B cell (primary cell): ENCODE measurements around the gene TSSK1B. TPM values are rescaled to one million over a fixed set of nuclear protein-coding genes. Genes with fewer than 3 reads are reported as not detected.

ENCODE experiments used
- ATAC-seq: fragments of 200-7000 bp; cut with Tn5 transposase; one replicate; pipeline ENCODE4 v1.10.0; 2021; ENCODE audit warnings: low read depth, mild to moderate bottlenecking, moderate number of reproducible peaks, moderate library complexity
- CTCF ChIA-PET: fragments of 350-600 bp; sonication (Branson Sonifier 250); formaldehyde crosslinking; loops from one replicate; lab custom pipeline; 2021; ENCODE audit warnings: antibody characterized with exemption, inconsistent platforms; lab: Charles Lee
- POLR2A ChIA-PET: fragments of 350-600 bp; sonication (Branson Sonifier 250); formaldehyde crosslinking; loops from one replicate; lab custom pipeline; 2021; ENCODE audit warnings: antibody characterized with exemption; lab: Charles Lee
- DNase-seq: peaks from one replicate; pipeline ENCODE4 v3.0.0; 2013
- H2AFZ ChIP-seq: 2 replicates; pipeline ENCODE4 v1.6.1; 2012; ENCODE audit warnings: mild to moderate bottlenecking, low read depth, low read length; ENCODE audit not compliant: insufficient read depth, poor library complexity, severe bottlenecking
- H3K27ac ChIP-seq, 2 donors: 1 replicate in 1 of 2; 2 replicates in 1 of 2; pipeline ENCODE4 v1.5.1; 2012 to 2013; ENCODE audit warnings: low read length in 2 of 2, mild to moderate bottlenecking in 2 of 2, moderate library complexity in 1 of 2
- H3K27me3 ChIP-seq, 4 experiments: fragments of 200-600 bp in 1 of 4; sonication (generic) in 1 of 4; replicated peaks in 1 of 4; 1 replicate in 2 of 4; 2 replicates in 2 of 4; pipeline versions ENCODE4 v1.6.1 to v1.7.0; 2013 to 2016; ENCODE audit warnings: low read length in 3 of 4, mild to moderate bottlenecking in 2 of 4, mixed read lengths in 1 of 4, moderate library complexity in 1 of 4; ENCODE audit not compliant: insufficient read depth in 4 of 4, control insufficient read depth in 3 of 4; ENCODE audit errors: control extremely low read depth in 1 of 4
- H3K36me3 ChIP-seq, 2 experiments: replicated peaks in 1 of 2; 1 replicate in 1 of 2; 2 replicates in 1 of 2; pipeline versions ENCODE4 v1.6.1 to v1.7.1; 2013; ENCODE audit warnings: low read length in 1 of 2; ENCODE audit not compliant: insufficient read depth in 2 of 2, control insufficient read depth in 1 of 2; ENCODE audit errors: control extremely low read depth in 1 of 2, extremely low read depth in 1 of 2
- H3K4me1 ChIP-seq, 2 donors: fragments of 200-600 bp in 1 of 2; sonication (generic) in 1 of 2; 1 replicate in 1 of 2; 2 replicates in 1 of 2; pipeline versions ENCODE4 v1.5.1 to v1.6.1; 2013 to 2017; ENCODE audit warnings: low read length in 2 of 2; ENCODE audit not compliant: control insufficient read depth in 2 of 2, insufficient read depth in 2 of 2
- H3K4me2 ChIP-seq: replicated peaks from 2 replicates; pipeline ENCODE3; 2012; ENCODE audit warnings: mild to moderate bottlenecking, low read depth, low read length; ENCODE audit not compliant: poor library complexity, severe bottlenecking
- H3K4me3 ChIP-seq, 5 experiments: fragments of 200-600 bp in 1 of 5; sonication (generic) in 1 of 5; 1 replicate in 3 of 5; 2 replicates in 2 of 5; pipeline versions ENCODE4 v1.5.1 to v1.7.0; 2011 to 2016; ENCODE audit warnings: low read length in 4 of 5, mild to moderate bottlenecking in 4 of 5, low read depth in 2 of 5, control low read depth in 1 of 5, moderate library complexity in 1 of 5; ENCODE audit not compliant: insufficient read depth in 1 of 5; ENCODE audit errors: control extremely low read depth in 1 of 5, extremely low read depth in 1 of 5
- H3K79me2 ChIP-seq: fragments of 200-600 bp; sonication (generic); one replicate; pipeline ENCODE4 v1.6.0; 2016; ENCODE audit warnings: low read length; ENCODE audit not compliant: control insufficient read depth, insufficient read depth
- H3K9ac ChIP-seq: fragments of 200-600 bp; sonication (generic); 2 replicates; pipeline ENCODE4 v1.6.1; 2017; ENCODE audit warnings: mild to moderate bottlenecking, low read length, moderate library complexity
- H3K9me3 ChIP-seq, 3 donors: one replicate each; pipeline versions ENCODE4 v1.6.1 to v1.7.1; 2013; ENCODE audit warnings: low read length in 2 of 3; ENCODE audit not compliant: control insufficient read depth in 2 of 3, insufficient read depth in 1 of 3; ENCODE audit errors: control extremely low read depth in 1 of 3
- H4K20me1 ChIP-seq: 2 replicates; pipeline ENCODE4 v1.6.0; 2012; ENCODE audit warnings: mild to moderate bottlenecking, low read length; ENCODE audit not compliant: insufficient read depth, control insufficient read depth, poor library complexity, severe bottlenecking
- H3K27ac Mint-ChIP-seq: one replicate; pipeline ENCODE4 v1.8.0; 2021; ENCODE audit warnings: mixed read lengths
- H3K27me3 Mint-ChIP-seq: one replicate; pipeline ENCODE4 v1.8.0; 2021; ENCODE audit warnings: mixed read lengths
- H3K4me1 Mint-ChIP-seq: one replicate; pipeline ENCODE4 v1.8.0; 2021; ENCODE audit warnings: mixed read lengths
- H3K4me3 Mint-ChIP-seq: one replicate; pipeline ENCODE4 v1.8.0; 2021; ENCODE audit warnings: mixed read lengths
- H3K9me3 Mint-ChIP-seq: one replicate; pipeline ENCODE4 v1.8.0; 2022; ENCODE audit warnings: mixed read lengths; ENCODE audit not compliant: insufficient read depth
- EZH2 ChIP-seq: IDR thresholded peaks from 2 replicates; pipeline ENCODE4 v1.6.1; 2012; ENCODE audit warnings: borderline replicate concordance, low read depth, mild to moderate bottlenecking, moderate library complexity, low read length; ENCODE audit not compliant: insufficient read depth, poor library complexity, severe bottlenecking
- WGBS: methylation state at CpG from one replicate; pipeline ENCODE4 v1.1.5; 2013; ENCODE audit warnings: missing lambda C conversion rate; ENCODE audit not compliant: insufficient coverage; 5-methylcytosine and 5-hydroxymethylcytosine counted together
- intact Hi-C: fragments of 100-400 bp; cut with micrococcal nuclease; formaldehyde crosslinking; loops from one replicate; pipeline ENCODE4 v1.10.0; 2022
- polyA plus RNA-seq: library from polyadenylated mRNA; depleted of rRNA; stranded (reverse); fragments of >200 nt; gene quantifications from 2 replicates; pipeline ENCODE4 v1.2.3, GENCODE V29; 2012
- total RNA-seq, 2 donors: library from RNA; stranded (reverse); fragments of 120-200 nt in 1 of 2; gene quantifications; 1 replicate in 1 of 2; 2 replicates in 1 of 2; pipeline versions ENCODE4 v1.2.3 to v1.2.4, GENCODE V29; 2013 to 2022
- TF ChIP-seq, protein P1 (sequence below): fragments of 200-600 bp; IDR thresholded peaks from one replicate; pipeline ENCODE4 v1.8.0; 2022; ENCODE audit warnings: antibody characterized with exemption, mild to moderate bottlenecking

Gene TSSK1B
- total and polyA plus RNA-seq, 2 donors (not counting 1 experiment from before 2014, with no cell fraction given) = not detected

DNA sequence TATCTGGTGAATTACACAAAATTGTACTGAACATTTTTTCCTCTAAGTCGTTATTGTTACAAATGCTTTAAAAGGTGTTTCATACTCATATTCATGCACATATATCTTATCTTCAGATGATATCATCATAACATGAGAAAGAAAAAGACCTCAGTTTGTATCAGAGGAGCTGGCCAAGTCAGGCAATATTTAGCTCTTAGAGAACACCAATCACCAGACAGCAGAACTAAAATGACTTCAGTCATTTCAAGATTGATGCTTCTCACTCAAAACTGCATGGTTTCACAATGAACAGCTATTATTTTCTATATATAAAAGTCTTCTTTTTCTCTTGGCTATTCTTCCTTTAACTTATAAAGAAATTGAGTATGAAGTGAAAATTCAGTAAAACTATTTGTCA is 44.6 kb downstream of the TSSK1B start:
- H4K20me1 ChIP-seq = no peaks in the 10 kb centered on the region
- ATAC-seq = no peak
- H3K4me2 ChIP-seq = no peak overlapping the region
- H3K9ac ChIP-seq = no peak overlapping the region
- no peak for TF ChIP-seq EZH2
- TF ChIP-seq, protein P1, sequence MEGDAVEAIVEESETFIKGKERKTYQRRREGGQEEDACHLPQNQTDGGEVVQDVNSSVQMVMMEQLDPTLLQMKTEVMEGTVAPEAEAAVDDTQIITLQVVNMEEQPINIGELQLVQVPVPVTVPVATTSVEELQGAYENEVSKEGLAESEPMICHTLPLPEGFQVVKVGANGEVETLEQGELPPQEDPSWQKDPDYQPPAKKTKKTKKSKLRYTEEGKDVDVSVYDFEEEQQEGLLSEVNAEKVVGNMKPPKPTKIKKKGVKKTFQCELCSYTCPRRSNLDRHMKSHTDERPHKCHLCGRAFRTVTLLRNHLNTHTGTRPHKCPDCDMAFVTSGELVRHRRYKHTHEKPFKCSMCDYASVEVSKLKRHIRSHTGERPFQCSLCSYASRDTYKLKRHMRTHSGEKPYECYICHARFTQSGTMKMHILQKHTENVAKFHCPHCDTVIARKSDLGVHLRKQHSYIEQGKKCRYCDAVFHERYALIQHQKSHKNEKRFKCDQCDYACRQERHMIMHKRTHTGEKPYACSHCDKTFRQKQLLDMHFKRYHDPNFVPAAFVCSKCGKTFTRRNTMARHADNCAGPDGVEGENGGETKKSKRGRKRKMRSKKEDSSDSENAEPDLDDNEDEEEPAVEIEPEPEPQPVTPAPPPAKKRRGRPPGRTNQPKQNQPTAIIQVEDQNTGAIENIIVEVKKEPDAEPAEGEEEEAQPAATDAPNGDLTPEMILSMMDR = no peak
- H2AFZ ChIP-seq = no peak overlapping the region
- DNase-seq = no peak
- intact Hi-C loops = no loop called here
- H3K27me3 ChIP-seq = peaks cover 0 to 12% (median 3%) of the 10 kb centered on the region in 4 experiments
- Mint-ChIP-seq H3K27me3 (peaks cover 28% of the 10 kb centered on the region), H3K4me3 (no peak overlapping the region), H3K4me1 (no peaks in the 10 kb centered on the region), H3K9me3 (no peaks in the 10 kb centered on the region), H3K27ac (no peak overlapping the region)
- H3K79me2 ChIP-seq = no peaks in the 10 kb centered on the region
- no peaks in the 10 kb centered on the region for H3K4me1 ChIP-seq
- no peaks in the 10 kb centered on the region for H3K9me3 ChIP-seq
- CTCF ChIA-PET = interaction anchor here (1.9 kb wide), 1 partner anchor 11 kb away, joined by 5 read pairs; no protein-coding TSS in a partner anchor
- H3K27ac ChIP-seq = no peak overlapping the region
- POLR2A ChIA-PET = no interaction called here
- H3K4me3 ChIP-seq = no peak overlapping the region
- no peaks in the 10 kb centered on the region for H3K36me3 ChIP-seq
- WGBS = no CpG with 5 or more reads among the region's 1 CpG

DNA sequence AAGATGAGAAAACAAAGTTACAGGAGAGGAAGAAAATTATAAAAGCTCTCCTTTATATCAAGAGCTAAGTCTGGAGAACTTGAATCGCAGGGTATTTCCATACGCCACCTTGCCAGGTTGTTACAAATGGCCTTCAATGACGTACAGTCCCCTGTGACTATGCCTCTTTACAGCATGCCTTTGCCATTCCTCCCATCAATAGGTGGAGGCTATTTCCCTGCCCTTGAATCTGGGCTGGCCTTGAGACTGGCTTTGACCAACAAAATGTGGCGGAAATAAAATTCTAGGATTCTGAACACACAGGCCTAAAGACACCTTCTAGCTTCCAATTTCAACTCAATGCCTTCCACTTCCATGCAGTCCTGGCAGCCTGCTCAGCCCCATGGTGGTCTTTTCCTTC is 45.7 kb downstream of the TSSK1B start:
- H3K4me3 ChIP-seq = no peak overlapping the region
- H3K9ac ChIP-seq = no peak overlapping the region
- H4K20me1 ChIP-seq = no peaks in the 10 kb centered on the region
- Mint-ChIP-seq H3K9me3 (no peaks in the 10 kb centered on the region), H3K4me3 (no peak overlapping the region), H3K27me3 (peaks cover 28% of the 10 kb centered on the region), H3K4me1 (no peaks in the 10 kb centered on the region), H3K27ac (no peak overlapping the region)
- no peak overlapping the region for H2AFZ ChIP-seq
- no peak for DNase-seq
- H3K4me2 ChIP-seq = no peak overlapping the region
- ChIA-PET CTCF (interaction anchor here (2.2 kb wide), 1 partner anchor 9 kb away, joined by 5 read pairs; no protein-coding TSS in a partner anchor), POLR2A (no interaction called here)
- peaks cover 0 to 12% (median 5%) of the 10 kb centered on the region in 4 experiments for H3K27me3 ChIP-seq
- ATAC-seq = no peak
- WGBS = 95% methylated on average over 3 of the region's 4 CpGs
- TF ChIP-seq, protein P1 = no peak
- no peak for TF ChIP-seq EZH2
- no peaks in the 10 kb centered on the region for H3K36me3 ChIP-seq
- intact Hi-C loops = no loop called here
- no peaks in the 10 kb centered on the region for H3K4me1 ChIP-seq
- no peaks in the 10 kb centered on the region for H3K9me3 ChIP-seq
- H3K27ac ChIP-seq = no peak overlapping the region
- no peaks in the 10 kb centered on the region for H3K79me2 ChIP-seq
